ENCODE measurements around the gene BRINP3. TPM values are rescaled to one million over a fixed set of nuclear protein-coding genes. Genes with fewer than 3 reads are reported as not detected.

BRINP3 gene
- total and polyA plus RNA-seq, 9 of the 15 experiments (the other 6 are each of a cell fraction or from before 2014, with no cell fraction given), result 0.09 to 0.75 (median 0.19) TPM; not detected in 1

DNA sequence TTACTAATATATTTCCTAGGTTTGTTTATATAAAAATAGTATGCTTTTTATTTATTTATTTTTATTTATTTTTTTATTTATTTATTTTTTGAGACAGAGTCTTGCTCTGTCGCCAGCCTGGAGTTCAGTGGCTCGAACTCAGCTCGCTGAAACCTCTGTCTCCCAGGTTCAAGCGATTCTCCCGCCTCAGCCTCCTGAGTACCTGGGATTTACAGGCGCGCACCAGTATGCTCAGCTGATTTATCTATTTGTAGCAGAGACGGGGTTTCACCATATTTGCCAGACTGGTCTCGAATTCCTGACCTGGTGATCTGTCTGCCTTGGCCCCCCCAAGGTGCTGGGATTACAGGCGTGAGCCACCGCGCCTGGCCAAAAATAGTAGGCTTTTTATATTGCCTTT lies 33.2 kb downstream of the BRINP3 start:
- H3K27me3 ChIP-seq (ENCODE audit: control insufficient read depth in 2 of 2, insufficient read depth in 2 of 2, low read length in 2 of 2), result no peaks in the 10 kb centered on the region
- no peak overlapping the region for H3K4me2 ChIP-seq (ENCODE audit: insufficient read depth, low read length)
- ATAC-seq, result no peak
- no peak overlapping the region for H3K9ac ChIP-seq (ENCODE audit: insufficient read depth in 1 of 2, low read depth in 2 of 2, low read length in 2 of 2)
- no peaks in the 10 kb centered on the region for H3K36me3 ChIP-seq (ENCODE audit: control insufficient read depth, insufficient read depth, low read length)
- H3K79me2 ChIP-seq (ENCODE audit: control insufficient read depth, insufficient read depth, low read length), result no peaks in the 10 kb centered on the region
- DNase-seq (ENCODE audit: extremely low read depth in 1 of 4, low spot score in 3 of 4), result no peak
- CTCF ChIA-PET (ENCODE audit: low intra/inter-chr PET ratio), result no interaction called here
- H4K20me1 ChIP-seq (replicated peaks; ENCODE audit: control insufficient read depth, insufficient read depth, low read length), result no peaks in the 10 kb centered on the region
- intact Hi-C loops (cut with micrococcal nuclease), result no loop called here
- no peak for FAIRE-seq
- BruUV-seq (replicated peaks), result no TSS peak
- no peaks in the 10 kb centered on the region for H3K9me1 ChIP-seq (ENCODE audit: control insufficient read depth, insufficient read depth, low read length)
- in situ Hi-C loops (cut with MboI), result no loop called here
- H3K27ac ChIP-seq (ENCODE audit: extremely low read depth, low read depth, low read length), result no peak overlapping the region
- POLR2A ChIA-PET, result no interaction called here
- no peak overlapping the region for H2AFZ ChIP-seq (ENCODE audit: low read depth, low read length)
- H3K4me1 ChIP-seq (replicated peaks in 1 of 2; ENCODE audit: control insufficient read depth in 2 of 2, insufficient read depth in 2 of 2, low read length in 2 of 2), result no peaks in the 10 kb centered on the region
- WGBS (ENCODE audit: insufficient coverage, low coverage, missing lambda C conversion rate), result 18% methylated on average over 12 of the region's 12 CpGs
- TF ChIP-seq BCOR (IDR thresholded peaks at IDR 0.05) (no peak), ZNF586 (CRISPR knock-in tag; conservative IDR thresholded peaks at IDR 0.05) (no peak), ATF2 (CRISPR knock-in tag; IDR thresholded peaks at IDR 0.05) (no peak), ZNF740 (CRISPR knock-in tag; IDR thresholded peaks at IDR 0.05) (no peak), ZNF740 (tag; IDR thresholded peaks at IDR 0.05) (no peak), CREBBP (IDR thresholded peaks at IDR 0.05; ENCODE audit: low read depth, low read length) (no peak), SIN3B (IDR thresholded peaks at IDR 0.05; ENCODE audit: low read depth) (no peak), C11orf30 (IDR thresholded peaks at IDR 0.05; ENCODE audit: low read depth) (no peak), CTBP1 (IDR thresholded peaks at IDR 0.05; ENCODE audit: borderline replicate concordance) (no peak), SAFB2 (IDR thresholded peaks at IDR 0.05; ENCODE audit: borderline replicate concordance, low read depth, low read length, severe bottlenecking) (no peak)
- H3K9me3 ChIP-seq (replicated peaks; ENCODE audit: control insufficient read depth, insufficient read depth, low read depth, low read length), result no peaks in the 10 kb centered on the region
- no peak overlapping the region for H3K4me3 ChIP-seq
